ENCODE data around the gene MOXD1. TPM values are rescaled to one million over a fixed set of nuclear protein-coding genes. Genes with fewer than 3 reads are reported as not detected.

The MOXD1 gene
- total RNA-seq, 3 donors from 2014 or later = 1.7 to 14.8 (median 2.4) TPM

GRCh38 chr6:132246632-132247270 is 154.5 kb downstream of the MOXD1 start:
- intact Hi-C loops (cut with DNase I, micrococcal nuclease) = no loop called here
- Histone ChIP-seq H3K4me3 (no peak overlapping the region), H3K9me3 (no peaks in the 10 kb centered on the region), H3K36me3 (ENCODE audit: low read depth) (no peaks in the 10 kb centered on the region), H3K4me1 (ENCODE audit: low read depth) (no peaks in the 10 kb centered on the region)
- DNase-seq = no peak
- no peak for ATAC-seq
- TF ChIP-seq CTCF (IDR thresholded peaks at IDR 0.05) = no peak

GRCh38 chr6:132246120-132246617 is 155.1 kb downstream of the MOXD1 start:
- TF ChIP-seq CTCF (IDR thresholded peaks at IDR 0.05) = no peak
- Histone ChIP-seq H3K4me3 (no peak overlapping the region), H3K9me3 (no peaks in the 10 kb centered on the region), H3K36me3 (ENCODE audit: low read depth) (no peaks in the 10 kb centered on the region), H3K4me1 (ENCODE audit: low read depth) (no peaks in the 10 kb centered on the region)
- no peak for DNase-seq
- no peak for ATAC-seq
- intact Hi-C loops (cut with DNase I, micrococcal nuclease) = no loop called here

Other genes with a start within 250 kb of the MOXD1 start
- gene STX7, start 111.6 kb upstream of the MOXD1 start, total RNA-seq = 10 to 100 TPM; 51.9 to 66.9 (median 63.2) TPM
- gene TAAR9, start 136.8 kb upstream of the MOXD1 start, total RNA-seq = not detected
- gene TAAR8, start 151.2 kb upstream of the MOXD1 start, total RNA-seq = not detected
- gene TAAR6, start 168.8 kb upstream of the MOXD1 start, total RNA-seq = not detected
- gene TAAR5, start 188.3 kb upstream of the MOXD1 start, total RNA-seq = not detected
- gene TAAR2, start 222.8 kb upstream of the MOXD1 start, total RNA-seq = not detected